HepG2 (cell line): ENCODE data around the gene HS3ST3B1. TPM values are rescaled to one million over a fixed set of nuclear protein-coding genes. Genes with fewer than 3 reads are reported as not detected.

ENCODE experiments used
- ATAC-seq: fragments of 200-7000 bp; cut with Tn5 transposase; 3 replicates; pipeline ENCODE4 v1.9.1; 2020; ENCODE audit warnings: mild to moderate bottlenecking, moderate library complexity
- BruUV-seq: library from RNA; stranded (reverse); fragments of 400-500 nt; replicated peaks from 2 replicates; lab custom pipeline; 2021; lab: Mats Ljungman, UMichigan
- CTCF ChIA-PET: fragments of 300-600 bp; formaldehyde crosslinking; extraction: SDS; loops from one replicate; lab custom pipeline; 2021; ENCODE audit warnings: low total read pairs, inconsistent platforms, low intra/inter-chr PET ratio; lab: Yijun Ruan, JAX
- POLR2A ChIA-PET: fragments of 350-600 bp; sonication (Branson Sonifier 250); formaldehyde crosslinking; loops from one replicate; lab custom pipeline; 2020; ENCODE audit warnings: antibody characterized with exemption, inconsistent platforms; lab: Yijun Ruan, JAX
- DNase-seq: peaks from one replicate; pipeline ENCODE4 v3.0.0-alpha.2; 2015; ENCODE audit warnings: low spot score
- FAIRE-seq: peaks from 3 replicates; lab custom pipeline; 2011; peaks lifted over from hg19 to GRCh38; lab: Jason Lieb, UNC
- H2AFZ ChIP-seq: one replicate; pipeline ENCODE4 v1.6.1; 2011; ENCODE audit warnings: low read length, inconsistent platforms
- H3K27ac ChIP-seq: fragments of 300-600 bp; 3 replicates; pipeline ENCODE4 v1.8.0; 2011; ENCODE audit warnings: mixed run types, mild to moderate bottlenecking, mixed read lengths, low read length, inconsistent platforms; ENCODE audit not compliant: insufficient read depth; ENCODE audit errors: extremely low read length
- H3K27me3 ChIP-seq, 2 experiments: fragments of 200-600 bp in 1 of 2; 2 replicates in 1 of 2; 3 replicates in 1 of 2; pipeline versions ENCODE4 v1.6.0 to v1.8.0; 2011; ENCODE audit warnings: low read length in 2 of 2, mild to moderate bottlenecking in 2 of 2, moderate library complexity in 2 of 2, inconsistent platforms in 1 of 2; ENCODE audit not compliant: insufficient read depth in 2 of 2, control insufficient read depth in 1 of 2
- H3K36me3 ChIP-seq, 2 experiments: fragments of 200-600 bp in 1 of 2; replicated peaks in 1 of 2; 2 replicates in 1 of 2; 3 replicates in 1 of 2; pipeline versions ENCODE4 v1.5.1 to v1.8.0; 2011; ENCODE audit warnings: low read length in 2 of 2, inconsistent platforms in 1 of 2; ENCODE audit not compliant: insufficient read depth in 2 of 2, control insufficient read depth in 1 of 2
- H3K4me1 ChIP-seq: 2 replicates; pipeline ENCODE4 v1.5.1; 2012; ENCODE audit warnings: low read length, inconsistent platforms; ENCODE audit not compliant: insufficient read depth
- H3K4me2 ChIP-seq: 2 replicates; pipeline ENCODE4 v1.6.0; 2011; ENCODE audit warnings: low read depth, low read length, inconsistent platforms
- H3K4me3 ChIP-seq, 3 experiments: fragments of 200-600 bp in 1 of 3; sonication (generic), shearing (Covaris generic) in 1 of 3; replicated peaks in 1 of 3; 2 replicates each; pipeline ENCODE4 v1.5.1; 2011 to 2016; ENCODE audit warnings: low read length in 3 of 3, inconsistent platforms in 2 of 3, low read depth in 2 of 3, mild to moderate bottlenecking in 2 of 3, control low read depth in 1 of 3, mixed read lengths in 1 of 3; ENCODE audit not compliant: insufficient read depth in 1 of 3
- H3K79me2 ChIP-seq: one replicate; pipeline ENCODE4 v1.6.1; 2011; ENCODE audit warnings: low read length, inconsistent platforms; ENCODE audit not compliant: insufficient read depth
- H3K9ac ChIP-seq: 2 replicates; pipeline ENCODE4 v1.6.0; 2011; ENCODE audit warnings: mild to moderate bottlenecking, low read depth, low read length, inconsistent platforms; ENCODE audit not compliant: insufficient read depth
- H3K9me3 ChIP-seq: 2 replicates; pipeline ENCODE4 v1.5.1; 2012; ENCODE audit warnings: mild to moderate bottlenecking, low read length
- H4K20me1 ChIP-seq: 2 replicates; pipeline ENCODE4 v1.6.0; 2011; ENCODE audit warnings: inconsistent platforms, mild to moderate bottlenecking, low read length, moderate library complexity; ENCODE audit not compliant: insufficient read depth
- ELF1 ChIP-seq: sonication (generic); formaldehyde crosslinking; IDR thresholded peaks from 2 replicates; pipeline ENCODE4 v1.4.0; 2020; ENCODE audit warnings: missing genetic modification reagents
- EZH2 ChIP-seq: conservative IDR thresholded peaks from 2 replicates; pipeline ENCODE4 v1.6.1; 2012; ENCODE audit warnings: mild to moderate bottlenecking, low read depth, low read length, moderate library complexity
- GMEB2 ChIP-seq: IDR thresholded peaks from 2 replicates; pipeline ENCODE4 v1.6.1; 2016; ENCODE audit warnings: missing biosample characterization, missing genetic modification reagents, low read depth
- HNRNPLL ChIP-seq: fragments of 200-400 bp; formaldehyde crosslinking; IDR thresholded peaks from 2 replicates; pipeline ENCODE4 v1.6.1; 2017; ENCODE audit warnings: mild to moderate bottlenecking, low read depth, low read length; ENCODE audit not compliant: poor library complexity, severe bottlenecking
- MAZ ChIP-seq, 2 experiments: sonication (generic) in 1 of 2; formaldehyde crosslinking in 1 of 2; IDR thresholded peaks; 2 replicates each; pipeline versions ENCODE4 v1.5.0 to v1.6.1; 2012 to 2020; ENCODE audit warnings: low read depth in 2 of 2, mild to moderate bottlenecking in 2 of 2, borderline replicate concordance in 1 of 2, improper control_type of control experiment in 1 of 2, low read length in 1 of 2, missing genetic modification reagents in 1 of 2, moderate library complexity in 1 of 2
- MTF1 ChIP-seq: sonication (generic); formaldehyde crosslinking; IDR thresholded peaks from 2 replicates; pipeline ENCODE4 v1.5.0; 2020; ENCODE audit warnings: missing genetic modification reagents
- MXD3 ChIP-seq: IDR thresholded peaks from 2 replicates; pipeline ENCODE4 v1.6.1; 2016; ENCODE audit warnings: mild to moderate bottlenecking, missing biosample characterization, missing genetic modification reagents
- NBN ChIP-seq: fragments of 450-650 bp; conservative IDR thresholded peaks from 2 replicates; pipeline ENCODE4 v1.6.1; 2017
- SMAD3 ChIP-seq: sonication (generic); formaldehyde crosslinking; IDR thresholded peaks from 2 replicates; pipeline ENCODE4 v1.4.0; 2020; ENCODE audit warnings: missing genetic modification reagents
- TFDP2 ChIP-seq: sonication (generic); formaldehyde crosslinking; IDR thresholded peaks from 2 replicates; pipeline ENCODE4 v1.4.0; 2020; ENCODE audit warnings: missing genetic modification reagents
- ZNF10 ChIP-seq: sonication (generic); formaldehyde crosslinking; IDR thresholded peaks from 2 replicates; pipeline ENCODE4 v1.4.0; 2020; ENCODE audit warnings: mild to moderate bottlenecking, low read depth, missing genetic modification reagents, borderline replicate concordance
- ZNF275 ChIP-seq: sonication (generic); formaldehyde crosslinking; IDR thresholded peaks from 2 replicates; pipeline ENCODE4 v1.8.0; 2022; ENCODE audit warnings: missing genetic modification reagents, mild to moderate bottlenecking, inconsistent platforms, borderline replicate concordance
- ZNF510 ChIP-seq: sonication (generic); formaldehyde crosslinking; IDR thresholded peaks from 2 replicates; pipeline ENCODE4 v1.4.0; 2020; ENCODE audit warnings: low read depth, mild to moderate bottlenecking, missing genetic modification reagents
- WGBS: methylation state at CpG from one replicate; pipeline ENCODE4 v1.1.6; 2017; ENCODE audit warnings: low lambda C conversion rate; 5-methylcytosine and 5-hydroxymethylcytosine counted together
- in situ Hi-C: cut with HindIII; loops from 2 replicates; pipeline ENCODE4 v1.10.0; 2017; ENCODE audit warnings: low pct_unique_long_range_greater_than_20kb; ENCODE audit not compliant: extremely low pct_ligation_motif_present
- intact Hi-C: fragments of 100-400 bp; cut with micrococcal nuclease; formaldehyde crosslinking; loops from one replicate; pipeline ENCODE4 v1.10.0; 2022; ENCODE audit not compliant: unreplicated experiment
- polyA plus RNA-seq, 8 experiments: library from polyadenylated mRNA; depleted of rRNA in 3 of 8; stranded (reverse) in 7 of 8; unstranded in 1 of 8; fragments of >200 nt; fragmentation: Illumina TruSeq in 4 of 8; extraction: Trizol in 4 of 8; gene quantifications; 2 replicates each; pipeline versions ENCODE4 v1.2.1 to v1.2.3, GENCODE V29; 2011 to 2016; ENCODE audit warnings: low read depth in 4 of 8, missing spikeins in 1 of 8, mixed read lengths in 1 of 8; ENCODE audit not compliant: insufficient read depth in 1 of 8
- total RNA-seq, 5 experiments: library from RNA; depleted of rRNA; stranded (reverse); fragments of >200 nt; fragmentation: Illumina TruSeq; extraction: Trizol; gene quantifications; 2 replicates each; pipeline ENCODE4 v1.2.3, GENCODE V29; 2016; ENCODE audit warnings: low read depth in 1 of 5
- TF ChIP-seq, protein P1 (sequence below): sonication (generic); formaldehyde crosslinking; IDR thresholded peaks from 2 replicates; pipeline ENCODE4 v1.9.0; 2021; ENCODE audit warnings: missing genetic modification reagents, mild to moderate bottlenecking, borderline replicate concordance
- TF ChIP-seq, protein P2 (sequence below): sonication (generic); formaldehyde crosslinking; IDR thresholded peaks from 2 replicates; pipeline ENCODE4 v1.9.0; 2021; ENCODE audit warnings: missing genetic modification reagents, borderline replicate concordance

HS3ST3B1 gene
- total and polyA plus RNA-seq, 2 of the 13 experiments (the other 11 are each of a cell fraction or from before 2014, with no cell fraction given) = 15.7 to 39.5 TPM

DNA sequence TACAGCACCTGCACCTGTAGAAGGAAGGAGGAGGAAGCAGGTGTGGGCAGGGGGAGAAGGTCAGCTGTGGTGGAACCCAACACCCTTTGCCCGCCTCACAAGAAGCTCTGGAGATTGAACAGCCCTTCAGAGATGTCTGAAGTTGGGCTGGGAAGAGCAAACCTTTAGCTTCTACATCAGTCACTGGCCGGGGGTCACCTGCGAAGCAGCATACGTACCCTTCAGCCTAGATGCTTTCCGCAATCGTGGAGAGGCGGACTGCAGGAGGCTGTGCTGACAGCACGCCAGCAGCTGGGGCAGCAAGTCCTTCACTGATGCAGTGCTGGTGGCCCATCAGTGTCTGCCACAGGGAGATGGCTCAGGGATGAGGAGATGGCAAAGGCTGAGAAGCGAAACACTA lies 5.2 kb upstream of the HS3ST3B1 start:
- FAIRE-seq = no peak
- WGBS = 90% methylated on average over 6 of the region's 9 CpGs
- no peak for TF ChIP-seq MAZ (IDR thresholded peaks at IDR 0.05; ENCODE audit: borderline replicate concordance, low read depth, low read length)
- TF ChIP-seq MAZ (CRISPR knock-in tag; IDR thresholded peaks at IDR 0.05; ENCODE audit: low read depth) = no peak
- no peak for TF ChIP-seq ZNF510
- no peak for TF ChIP-seq ZNF275 (CRISPR knock-in tag)
- TF ChIP-seq ELF1 (CRISPR knock-in tag) = no peak
- no peak for TF ChIP-seq EZH2
- TF ChIP-seq TFDP2 (CRISPR knock-in tag) = no peak
- no peak for TF ChIP-seq MXD3 (CRISPR knock-in tag)
- TF ChIP-seq NBN = no peak
- TF ChIP-seq SMAD3 (CRISPR knock-in tag) = no peak
- TF ChIP-seq, protein P1, sequence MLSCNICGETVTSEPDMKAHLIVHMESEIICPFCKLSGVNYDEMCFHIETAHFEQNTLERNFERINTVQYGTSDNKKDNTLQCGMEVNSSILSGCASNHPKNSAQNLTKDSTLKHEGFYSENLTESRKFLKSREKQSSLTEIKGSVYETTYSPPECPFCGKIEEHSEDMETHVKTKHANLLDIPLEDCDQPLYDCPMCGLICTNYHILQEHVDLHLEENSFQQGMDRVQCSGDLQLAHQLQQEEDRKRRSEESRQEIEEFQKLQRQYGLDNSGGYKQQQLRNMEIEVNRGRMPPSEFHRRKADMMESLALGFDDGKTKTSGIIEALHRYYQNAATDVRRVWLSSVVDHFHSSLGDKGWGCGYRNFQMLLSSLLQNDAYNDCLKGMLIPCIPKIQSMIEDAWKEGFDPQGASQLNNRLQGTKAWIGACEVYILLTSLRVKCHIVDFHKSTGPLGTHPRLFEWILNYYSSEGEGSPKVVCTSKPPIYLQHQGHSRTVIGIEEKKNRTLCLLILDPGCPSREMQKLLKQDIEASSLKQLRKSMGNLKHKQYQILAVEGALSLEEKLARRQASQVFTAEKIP (CRISPR knock-in tag) = no peak
- TF ChIP-seq, protein P2, sequence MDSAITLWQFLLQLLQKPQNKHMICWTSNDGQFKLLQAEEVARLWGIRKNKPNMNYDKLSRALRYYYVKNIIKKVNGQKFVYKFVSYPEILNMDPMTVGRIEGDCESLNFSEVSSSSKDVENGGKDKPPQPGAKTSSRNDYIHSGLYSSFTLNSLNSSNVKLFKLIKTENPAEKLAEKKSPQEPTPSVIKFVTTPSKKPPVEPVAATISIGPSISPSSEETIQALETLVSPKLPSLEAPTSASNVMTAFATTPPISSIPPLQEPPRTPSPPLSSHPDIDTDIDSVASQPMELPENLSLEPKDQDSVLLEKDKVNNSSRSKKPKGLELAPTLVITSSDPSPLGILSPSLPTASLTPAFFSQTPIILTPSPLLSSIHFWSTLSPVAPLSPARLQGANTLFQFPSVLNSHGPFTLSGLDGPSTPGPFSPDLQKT (CRISPR knock-in tag) = no peak
- no peak for TF ChIP-seq MTF1 (CRISPR knock-in tag)
- TF ChIP-seq HNRNPLL = no peak
- TF ChIP-seq ZNF10 = no peak
- TF ChIP-seq GMEB2 (CRISPR knock-in tag) = no peak

More for the DNA sequence above, 5.2 kb upstream of the HS3ST3B1 start:
- Histone ChIP-seq H3K9ac (no peak overlapping the region), H3K4me3 (no peak overlapping the region), H3K27ac (no peak overlapping the region), H3K27me3 (peaks cover 0 to 15% of the 10 kb centered on the region in 2 experiments; a peak in 3 of 5 replicates), H3K9me3 (no peaks in the 10 kb centered on the region), H3K79me2 (peaks cover 13% of the 10 kb centered on the region), H4K20me1 (no peaks in the 10 kb centered on the region), H3K4me1 (peaks cover 13% of the 10 kb centered on the region), H2AFZ (no peak overlapping the region), H3K36me3 (no peaks in the 10 kb centered on the region), H3K4me2 (no peak overlapping the region)
- ChIA-PET POLR2A (interaction anchor here (5.0 kb wide), 1 partner anchor 18 kb away, joined by 39 read pairs; no protein-coding TSS in a partner anchor), CTCF (no interaction called here)
- BruUV-seq = no TSS peak
- no peak for ATAC-seq
- no peak for DNase-seq
- in situ Hi-C loops (loop anchor here (5.0 kb wide), 1 partner anchor 703 kb away; no protein-coding TSS in a partner anchor), intact Hi-C loops (loop anchor here (5.0 kb wide), 2 partner anchors 88 to 228 kb away; partner anchors contain the start of gene COX10)
